HEK293 (cell line): ENCODE results near the gene TAPBP.

Experiments used
- CTCF ChIA-PET: fragments of 350-600 bp; formaldehyde crosslinking; extraction: SDS; loops from one replicate; lab custom pipeline; 2021; ENCODE audit warnings: antibody characterized with exemption; lab: Yijun Ruan, JAX
- POLR2A ChIA-PET: fragments of 300-600 bp; formaldehyde crosslinking; extraction: SDS; loops from one replicate; lab custom pipeline; 2020; ENCODE audit warnings: antibody characterized with exemption, inconsistent platforms; lab: Yijun Ruan, JAX
- H3K27ac ChIP-seq: fragments of 200-500 bp; sonication (Bioruptor generic); 2 replicates; pipeline ENCODE4 v1.5.1; 2014; ENCODE audit warnings: low read depth, low read length, control low read depth, inconsistent platforms; ENCODE audit errors: extremely low read depth
- H3K36me3 ChIP-seq, 2 experiments: fragments of 200-500 bp in 1 of 2; sonication (Bioruptor generic) in 1 of 2; 1 replicate in 1 of 2; 2 replicates in 1 of 2; pipeline ENCODE4 v1.5.1; 2014 to 2017; ENCODE audit warnings: inconsistent platforms in 2 of 2, low read length in 2 of 2; ENCODE audit not compliant: control insufficient read depth in 2 of 2, insufficient read depth in 1 of 2
- H3K4me1 ChIP-seq: fragments of 200-500 bp; sonication (Bioruptor generic); 2 replicates; pipeline ENCODE4 v1.5.1; 2014; ENCODE audit warnings: mild to moderate bottlenecking, low read length, inconsistent platforms; ENCODE audit not compliant: control insufficient read depth, insufficient read depth
- H3K4me3 ChIP-seq: 2 replicates; pipeline ENCODE4 v1.5.1; 2011; ENCODE audit warnings: low read depth, mild to moderate bottlenecking, control low read depth, low read length, moderate library complexity
- H3K9me3 ChIP-seq: fragments of 200-500 bp; sonication (Bioruptor generic); 2 replicates; pipeline ENCODE4 v1.5.1; 2014; ENCODE audit warnings: low read depth, low read length, inconsistent platforms; ENCODE audit not compliant: control insufficient read depth, insufficient read depth
- BCL11A ChIP-seq: fragments of 450-650 bp; formaldehyde crosslinking; IDR thresholded peaks from 2 replicates; pipeline ENCODE4 v1.5.1; 2016; ENCODE audit warnings: low read depth, missing biosample characterization, missing genetic modification characterization
- EGR2 ChIP-seq: fragments of 450-650 bp; formaldehyde crosslinking; IDR thresholded peaks from 2 replicates; pipeline ENCODE4 v1.5.1; 2016; ENCODE audit warnings: low read depth, missing biosample characterization, missing genetic modification characterization
- HOXA7 ChIP-seq: sonication (generic); formaldehyde crosslinking; IDR thresholded peaks from 2 replicates; pipeline ENCODE4 v1.8.1; 2022; ENCODE audit warnings: missing genetic modification reagents, borderline replicate concordance
- PRDM4 ChIP-seq: fragments of 450-650 bp; formaldehyde crosslinking; IDR thresholded peaks from 2 replicates; pipeline ENCODE4 v1.5.1; 2017; ENCODE audit warnings: missing biosample characterization, missing genetic modification characterization
- ZBTB48 ChIP-seq: fragments of 450-650 bp; formaldehyde crosslinking; IDR thresholded peaks from 2 replicates; pipeline ENCODE4 v1.5.1; 2016; ENCODE audit warnings: missing biosample characterization, missing genetic modification characterization
- ZBTB8A ChIP-seq: fragments of 450-650 bp; formaldehyde crosslinking; IDR thresholded peaks from 2 replicates; pipeline ENCODE4 v1.5.1; 2016; ENCODE audit warnings: missing biosample characterization, missing genetic modification characterization
- ZEB2 ChIP-seq: fragments of 450-650 bp; formaldehyde crosslinking; IDR thresholded peaks from 2 replicates; pipeline ENCODE4 v1.5.1; 2016; ENCODE audit warnings: missing biosample characterization, missing genetic modification characterization
- ZFP37 ChIP-seq: fragments of 450-650 bp; formaldehyde crosslinking; IDR thresholded peaks from 2 replicates; pipeline ENCODE4 v1.5.1; 2016; ENCODE audit warnings: missing biosample characterization, missing genetic modification characterization
- ZNF114 ChIP-seq: fragments of 450-650 bp; formaldehyde crosslinking; IDR thresholded peaks from 2 replicates; pipeline ENCODE4 v1.5.0; 2017; ENCODE audit warnings: missing biosample characterization, missing genetic modification characterization
- ZNF146 ChIP-seq: fragments of 450-650 bp; formaldehyde crosslinking; IDR thresholded peaks from 2 replicates; pipeline ENCODE4 v1.5.1; 2016; ENCODE audit warnings: missing biosample characterization, missing genetic modification characterization
- ZNF19 ChIP-seq: fragments of 450-650 bp; formaldehyde crosslinking; IDR thresholded peaks from 2 replicates; pipeline ENCODE4; 2016; ENCODE audit warnings: missing biosample characterization, missing genetic modification characterization, low read depth
- ZNF2 ChIP-seq: fragments of 450-650 bp; formaldehyde crosslinking; IDR thresholded peaks from 2 replicates; pipeline ENCODE4 v1.5.1; 2016; ENCODE audit warnings: missing biosample characterization, missing genetic modification characterization
- ZNF214 ChIP-seq: fragments of 450-650 bp; formaldehyde crosslinking; IDR thresholded peaks from 2 replicates; pipeline ENCODE4 v1.5.1; 2017; ENCODE audit warnings: missing biosample characterization, mild to moderate bottlenecking, missing genetic modification characterization, borderline replicate concordance
- ZNF335 ChIP-seq: fragments of 450-650 bp; formaldehyde crosslinking; conservative IDR thresholded peaks from 2 replicates; pipeline ENCODE4 v1.5.1; 2016; ENCODE audit warnings: missing biosample characterization, missing genetic modification characterization
- ZNF394 ChIP-seq: fragments of 450-650 bp; formaldehyde crosslinking; IDR thresholded peaks from 2 replicates; pipeline ENCODE4 v1.5.1; 2016; ENCODE audit warnings: missing biosample characterization, missing genetic modification characterization, mild to moderate bottlenecking, moderate library complexity, borderline replicate concordance
- ZNF510 ChIP-seq: fragments of 450-650 bp; formaldehyde crosslinking; IDR thresholded peaks from 2 replicates; pipeline ENCODE4 v1.5.1; 2018; ENCODE audit warnings: mild to moderate bottlenecking, missing genetic modification characterization, missing biosample characterization; ENCODE audit not compliant: insufficient replicate concordance
- ZNF623 ChIP-seq: fragments of 450-650 bp; formaldehyde crosslinking; IDR thresholded peaks from 2 replicates; pipeline ENCODE4 v1.5.1; 2016; ENCODE audit warnings: missing biosample characterization, missing genetic modification characterization
- ZNF654 ChIP-seq: fragments of 450-650 bp; formaldehyde crosslinking; IDR thresholded peaks from 2 replicates; pipeline ENCODE4 v1.5.1; 2016; ENCODE audit warnings: low read depth, missing biosample characterization, missing genetic modification characterization
- ZNF658 ChIP-seq: fragments of 450-650 bp; formaldehyde crosslinking; IDR thresholded peaks from 2 replicates; pipeline ENCODE4; 2016; ENCODE audit warnings: missing biosample characterization, missing genetic modification characterization
- ZNF660 ChIP-seq: fragments of 450-650 bp; IDR thresholded peaks from 2 replicates; pipeline ENCODE4 v1.5.1; 2018; ENCODE audit warnings: missing biosample characterization, mild to moderate bottlenecking, missing genetic modification characterization
- ZNF747 ChIP-seq: fragments of 450-650 bp; formaldehyde crosslinking; IDR thresholded peaks from 2 replicates; pipeline ENCODE4 v1.5.1; 2016; ENCODE audit warnings: missing biosample characterization, missing genetic modification characterization
- ZNF777 ChIP-seq: fragments of 450-650 bp; formaldehyde crosslinking; IDR thresholded peaks from 2 replicates; pipeline ENCODE4 v1.5.1; 2017; ENCODE audit warnings: missing biosample characterization, missing genetic modification characterization, borderline replicate concordance
- ZSCAN4 ChIP-seq: fragments of 450-650 bp; formaldehyde crosslinking; IDR thresholded peaks from 2 replicates; pipeline ENCODE4 v1.5.1; 2017; ENCODE audit warnings: missing biosample characterization, missing genetic modification characterization
- TF ChIP-seq, protein P1 (sequence below): fragments of 450-650 bp; formaldehyde crosslinking; IDR thresholded peaks from 2 replicates; pipeline ENCODE4 v1.5.1; 2016; ENCODE audit warnings: missing biosample characterization, missing genetic modification characterization
- TF ChIP-seq, protein P2 (sequence below): fragments of 450-650 bp; formaldehyde crosslinking; IDR thresholded peaks from 2 replicates; pipeline ENCODE4 v1.5.1; 2016; ENCODE audit warnings: missing biosample characterization, missing genetic modification characterization
- TF ChIP-seq, protein P3 (sequence below): fragments of 450-650 bp; formaldehyde crosslinking; IDR thresholded peaks from 2 replicates; pipeline ENCODE4 v1.5.1; 2016; ENCODE audit warnings: missing biosample characterization, missing genetic modification characterization, borderline replicate concordance

The TAPBP gene

DNA sequence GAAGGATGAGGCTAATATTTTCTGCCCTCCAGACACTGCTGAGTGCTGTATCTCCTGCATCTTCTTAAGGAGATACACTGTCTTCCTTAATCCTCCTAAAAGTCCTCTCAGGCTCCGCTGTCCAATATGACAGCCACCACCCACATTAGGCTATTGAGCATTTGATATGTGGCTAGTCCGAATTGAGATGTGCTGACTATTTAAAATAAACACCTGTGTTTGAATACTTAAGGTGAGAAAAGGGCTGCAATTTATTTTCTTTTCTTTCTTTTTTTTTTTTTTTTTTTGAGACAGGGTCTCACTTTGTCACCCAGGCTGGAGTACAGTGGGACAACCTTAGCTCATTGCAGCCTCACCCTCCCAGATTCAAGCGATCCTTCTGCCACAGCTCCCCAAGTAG, 12.0 kb downstream of the TAPBP start (continued):
- TF ChIP-seq ZNF19, result no peak
- TF ChIP-seq, protein P1, sequence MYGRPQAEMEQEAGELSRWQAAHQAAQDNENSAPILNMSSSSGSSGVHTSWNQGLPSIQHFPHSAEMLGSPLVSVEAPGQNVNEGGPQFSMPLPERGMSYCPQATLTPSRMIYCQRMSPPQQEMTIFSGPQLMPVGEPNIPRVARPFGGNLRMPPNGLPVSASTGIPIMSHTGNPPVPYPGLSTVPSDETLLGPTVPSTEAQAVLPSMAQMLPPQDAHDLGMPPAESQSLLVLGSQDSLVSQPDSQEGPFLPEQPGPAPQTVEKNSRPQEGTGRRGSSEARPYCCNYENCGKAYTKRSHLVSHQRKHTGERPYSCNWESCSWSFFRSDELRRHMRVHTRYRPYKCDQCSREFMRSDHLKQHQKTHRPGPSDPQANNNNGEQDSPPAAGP (tag by site-specific recombination), result no peak
- no peak for TF ChIP-seq ZNF214
- TF ChIP-seq HOXA7 (CRISPR knock-in tag), result no peak
- no peak for TF ChIP-seq ZNF114 (tag by site-specific recombination)
- no peak for TF ChIP-seq ZNF777 (tag by site-specific recombination)
- no peak for TF ChIP-seq PRDM4 (tag by site-specific recombination)

- Histone ChIP-seq H3K4me1 (no peaks in the 10 kb centered on the region), H3K36me3 (peaks cover 7 to 32% of the 10 kb centered on the region in 2 experiments; a peak in 2 of 3 replicates), H3K4me3 (peak overlapping the region; percentile 74), H3K27ac (peak overlapping the region; percentile 91), H3K9me3 (no peaks in the 10 kb centered on the region)
- POLR2A ChIA-PET, result interaction anchor here (0.6 to 3.6 kb wide), 23 partner anchors 8 to 328 kb away, joined by 3 to 57 read pairs (median 7); partner anchors contain the start of genes B3GALT4, PFDN6, PHF1 and RPS18
- CTCF ChIA-PET, result interaction anchor here (0.7 to 1.9 kb wide), 19 partner anchors 10 to 269 kb away, joined by 3 to 53 read pairs (median 5); partner anchors contain the start of genes B3GALT4, PFDN6, TAPBP and WDR46
- TF ChIP-seq ZSCAN4 (tag by site-specific recombination) (no peak), ZNF623 (peak; percentile 28; the same call in 1 of the 2 replicates), ZBTB48 (peak; percentile 48; the same call in 1 of the 2 replicates), ZNF335 (peak; percentile 74; the same call in 1 of the 2 replicates), ZBTB8A (0 out of 2 replicates have a peak, but pooled peaks have one; percentile 29), BCL11A (tag by site-specific recombination) (peak; percentile 91), ZFP37 (tag by site-specific recombination) (peak; percentile 54), ZNF654 (tag by site-specific recombination) (peak; percentile 58), EGR2 (peak; percentile 59), ZNF747 (tag by site-specific recombination) (no peak), ZNF510 (tag by site-specific recombination) (no peak), ZNF2 (tag by site-specific recombination) (peak; percentile 80), ZNF146 (tag by site-specific recombination) (no peak; the same call in 1 of the 2 replicates), ZNF658 (tag by site-specific recombination) (no peak), ZEB2 (tag by site-specific recombination) (peak; percentile 93), ZNF394 (peak; percentile 88; the same call in 1 of the 2 replicates), ZNF660 (tag by site-specific recombination) (peak; percentile 87)
- TF ChIP-seq, protein P2, sequence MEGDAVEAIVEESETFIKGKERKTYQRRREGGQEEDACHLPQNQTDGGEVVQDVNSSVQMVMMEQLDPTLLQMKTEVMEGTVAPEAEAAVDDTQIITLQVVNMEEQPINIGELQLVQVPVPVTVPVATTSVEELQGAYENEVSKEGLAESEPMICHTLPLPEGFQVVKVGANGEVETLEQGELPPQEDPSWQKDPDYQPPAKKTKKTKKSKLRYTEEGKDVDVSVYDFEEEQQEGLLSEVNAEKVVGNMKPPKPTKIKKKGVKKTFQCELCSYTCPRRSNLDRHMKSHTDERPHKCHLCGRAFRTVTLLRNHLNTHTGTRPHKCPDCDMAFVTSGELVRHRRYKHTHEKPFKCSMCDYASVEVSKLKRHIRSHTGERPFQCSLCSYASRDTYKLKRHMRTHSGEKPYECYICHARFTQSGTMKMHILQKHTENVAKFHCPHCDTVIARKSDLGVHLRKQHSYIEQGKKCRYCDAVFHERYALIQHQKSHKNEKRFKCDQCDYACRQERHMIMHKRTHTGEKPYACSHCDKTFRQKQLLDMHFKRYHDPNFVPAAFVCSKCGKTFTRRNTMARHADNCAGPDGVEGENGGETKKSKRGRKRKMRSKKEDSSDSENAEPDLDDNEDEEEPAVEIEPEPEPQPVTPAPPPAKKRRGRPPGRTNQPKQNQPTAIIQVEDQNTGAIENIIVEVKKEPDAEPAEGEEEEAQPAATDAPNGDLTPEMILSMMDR, result peak; percentile 90
- TF ChIP-seq, protein P3, sequence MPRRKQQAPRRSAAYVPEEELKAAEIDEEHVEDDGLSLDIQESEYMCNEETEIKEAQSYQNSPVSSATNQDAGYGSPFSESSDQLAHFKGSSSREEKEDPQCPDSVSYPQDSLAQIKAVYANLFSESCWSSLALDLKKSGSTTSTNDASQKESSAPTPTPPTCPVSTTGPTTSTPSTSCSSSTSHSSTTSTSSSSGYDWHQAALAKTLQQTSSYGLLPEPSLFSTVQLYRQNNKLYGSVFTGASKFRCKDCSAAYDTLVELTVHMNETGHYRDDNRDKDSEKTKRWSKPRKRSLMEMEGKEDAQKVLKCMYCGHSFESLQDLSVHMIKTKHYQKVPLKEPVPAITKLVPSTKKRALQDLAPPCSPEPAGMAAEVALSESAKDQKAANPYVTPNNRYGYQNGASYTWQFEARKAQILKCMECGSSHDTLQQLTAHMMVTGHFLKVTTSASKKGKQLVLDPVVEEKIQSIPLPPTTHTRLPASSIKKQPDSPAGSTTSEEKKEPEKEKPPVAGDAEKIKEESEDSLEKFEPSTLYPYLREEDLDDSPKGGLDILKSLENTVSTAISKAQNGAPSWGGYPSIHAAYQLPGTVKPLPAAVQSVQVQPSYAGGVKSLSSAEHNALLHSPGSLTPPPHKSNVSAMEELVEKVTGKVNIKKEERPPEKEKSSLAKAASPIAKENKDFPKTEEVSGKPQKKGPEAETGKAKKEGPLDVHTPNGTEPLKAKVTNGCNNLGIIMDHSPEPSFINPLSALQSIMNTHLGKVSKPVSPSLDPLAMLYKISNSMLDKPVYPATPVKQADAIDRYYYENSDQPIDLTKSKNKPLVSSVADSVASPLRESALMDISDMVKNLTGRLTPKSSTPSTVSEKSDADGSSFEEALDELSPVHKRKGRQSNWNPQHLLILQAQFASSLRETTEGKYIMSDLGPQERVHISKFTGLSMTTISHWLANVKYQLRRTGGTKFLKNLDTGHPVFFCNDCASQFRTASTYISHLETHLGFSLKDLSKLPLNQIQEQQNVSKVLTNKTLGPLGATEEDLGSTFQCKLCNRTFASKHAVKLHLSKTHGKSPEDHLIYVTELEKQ (tag by site-specific recombination), result 0 out of 2 replicates have a peak, but pooled peaks have one; percentile 14
Observed at GRCh38 chr6:33299237-33299944, 14.5 kb downstream of the TAPBP start.
